OCI-LY3 (cell line): ENCODE results near the gene C21orf58.

Experiments used
- EZH2phosphoT487 ChIP-seq: fragments of 200-600 bp; shearing (Covaris generic); IDR thresholded peaks from 2 replicates; pipeline ENCODE4 v1.6.1; 2018; ENCODE audit warnings: antibody characterized with exemption, mixed run types, low read depth
- TF ChIP-seq, protein P1 (sequence below): fragments of 200-600, 300-600 bp; sonication (generic); IDR thresholded peaks from 2 replicates; pipeline ENCODE4 v1.5.1; 2014; ENCODE audit warnings: antibody characterized with exemption, low read length, low read depth

DNA sequence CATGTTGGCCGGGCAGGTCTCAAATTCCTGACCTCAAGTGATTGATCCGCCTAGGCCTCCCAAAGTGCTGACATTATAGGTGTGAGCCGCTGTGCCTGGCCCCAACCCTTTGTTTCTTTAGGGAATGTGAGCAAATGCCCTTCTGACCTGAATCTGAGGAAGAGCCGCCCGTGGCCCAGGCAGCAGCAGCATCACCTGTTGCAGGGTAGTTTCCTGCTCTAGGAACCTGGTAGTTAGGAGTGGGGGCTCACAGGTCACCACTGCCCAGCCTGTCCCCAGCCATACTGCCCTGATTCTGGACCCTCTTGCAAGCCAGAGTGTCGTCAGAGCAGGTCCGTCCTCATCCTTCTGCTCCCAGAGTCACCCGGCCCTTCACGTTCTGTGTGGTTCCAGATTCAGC, 24.5 kb downstream of the C21orf58 start:
- TF ChIP-seq, protein P1, sequence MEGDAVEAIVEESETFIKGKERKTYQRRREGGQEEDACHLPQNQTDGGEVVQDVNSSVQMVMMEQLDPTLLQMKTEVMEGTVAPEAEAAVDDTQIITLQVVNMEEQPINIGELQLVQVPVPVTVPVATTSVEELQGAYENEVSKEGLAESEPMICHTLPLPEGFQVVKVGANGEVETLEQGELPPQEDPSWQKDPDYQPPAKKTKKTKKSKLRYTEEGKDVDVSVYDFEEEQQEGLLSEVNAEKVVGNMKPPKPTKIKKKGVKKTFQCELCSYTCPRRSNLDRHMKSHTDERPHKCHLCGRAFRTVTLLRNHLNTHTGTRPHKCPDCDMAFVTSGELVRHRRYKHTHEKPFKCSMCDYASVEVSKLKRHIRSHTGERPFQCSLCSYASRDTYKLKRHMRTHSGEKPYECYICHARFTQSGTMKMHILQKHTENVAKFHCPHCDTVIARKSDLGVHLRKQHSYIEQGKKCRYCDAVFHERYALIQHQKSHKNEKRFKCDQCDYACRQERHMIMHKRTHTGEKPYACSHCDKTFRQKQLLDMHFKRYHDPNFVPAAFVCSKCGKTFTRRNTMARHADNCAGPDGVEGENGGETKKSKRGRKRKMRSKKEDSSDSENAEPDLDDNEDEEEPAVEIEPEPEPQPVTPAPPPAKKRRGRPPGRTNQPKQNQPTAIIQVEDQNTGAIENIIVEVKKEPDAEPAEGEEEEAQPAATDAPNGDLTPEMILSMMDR, result no peak
- no peak for TF ChIP-seq EZH2phosphoT487
